HepG2 (cell line): Measurements from ENCODE around the gene TOPBP1. TPM values are rescaled to one million over a fixed set of nuclear protein-coding genes. Genes with fewer than 3 reads are reported as not detected.
A peak's percentile ranks its signal among the peaks of the same experiment; 100 is the strongest.

Experiments
- ATAC-seq: fragments of 200-7000 bp; cut with Tn5 transposase; 3 replicates; pipeline ENCODE4 v1.9.1; 2020; ENCODE audit warnings: mild to moderate bottlenecking, moderate library complexity
- BruUV-seq: library from RNA; stranded (reverse); fragments of 400-500 nt; replicated peaks from 2 replicates; lab custom pipeline; 2021; lab: Mats Ljungman, UMichigan
- CTCF ChIA-PET: fragments of 300-600 bp; formaldehyde crosslinking; extraction: SDS; loops from one replicate; lab custom pipeline; 2021; ENCODE audit warnings: low total read pairs, inconsistent platforms, low intra/inter-chr PET ratio; lab: Yijun Ruan, JAX
- POLR2A ChIA-PET: fragments of 350-600 bp; sonication (Branson Sonifier 250); formaldehyde crosslinking; loops from one replicate; lab custom pipeline; 2020; ENCODE audit warnings: antibody characterized with exemption, inconsistent platforms; lab: Yijun Ruan, JAX
- DNase-seq: peaks from one replicate; pipeline ENCODE4 v3.0.0-alpha.2; 2015; ENCODE audit warnings: low spot score
- FAIRE-seq: peaks from 3 replicates; lab custom pipeline; 2011; peaks lifted over from hg19 to GRCh38; lab: Jason Lieb, UNC
- H2AFZ ChIP-seq: one replicate; pipeline ENCODE4 v1.6.1; 2011; ENCODE audit warnings: low read length, inconsistent platforms
- H3K27ac ChIP-seq: fragments of 300-600 bp; 3 replicates; pipeline ENCODE4 v1.8.0; 2011; ENCODE audit warnings: mixed run types, mild to moderate bottlenecking, mixed read lengths, low read length, inconsistent platforms; ENCODE audit not compliant: insufficient read depth; ENCODE audit errors: extremely low read length
- H3K27me3 ChIP-seq, 2 experiments: fragments of 200-600 bp in 1 of 2; 2 replicates in 1 of 2; 3 replicates in 1 of 2; pipeline versions ENCODE4 v1.6.0 to v1.8.0; 2011; ENCODE audit warnings: low read length in 2 of 2, mild to moderate bottlenecking in 2 of 2, moderate library complexity in 2 of 2, inconsistent platforms in 1 of 2; ENCODE audit not compliant: insufficient read depth in 2 of 2, control insufficient read depth in 1 of 2
- H3K36me3 ChIP-seq, 2 experiments: fragments of 200-600 bp in 1 of 2; replicated peaks in 1 of 2; 2 replicates in 1 of 2; 3 replicates in 1 of 2; pipeline versions ENCODE4 v1.5.1 to v1.8.0; 2011; ENCODE audit warnings: low read length in 2 of 2, inconsistent platforms in 1 of 2; ENCODE audit not compliant: insufficient read depth in 2 of 2, control insufficient read depth in 1 of 2
- H3K4me1 ChIP-seq: 2 replicates; pipeline ENCODE4 v1.5.1; 2012; ENCODE audit warnings: low read length, inconsistent platforms; ENCODE audit not compliant: insufficient read depth
- H3K4me2 ChIP-seq: 2 replicates; pipeline ENCODE4 v1.6.0; 2011; ENCODE audit warnings: low read depth, low read length, inconsistent platforms
- H3K4me3 ChIP-seq, 3 experiments: fragments of 200-600 bp in 1 of 3; sonication (generic), shearing (Covaris generic) in 1 of 3; replicated peaks in 1 of 3; 2 replicates each; pipeline ENCODE4 v1.5.1; 2011 to 2016; ENCODE audit warnings: low read length in 3 of 3, inconsistent platforms in 2 of 3, low read depth in 2 of 3, mild to moderate bottlenecking in 2 of 3, control low read depth in 1 of 3, mixed read lengths in 1 of 3; ENCODE audit not compliant: insufficient read depth in 1 of 3
- H3K79me2 ChIP-seq: one replicate; pipeline ENCODE4 v1.6.1; 2011; ENCODE audit warnings: low read length, inconsistent platforms; ENCODE audit not compliant: insufficient read depth
- H3K9ac ChIP-seq: 2 replicates; pipeline ENCODE4 v1.6.0; 2011; ENCODE audit warnings: mild to moderate bottlenecking, low read depth, low read length, inconsistent platforms; ENCODE audit not compliant: insufficient read depth
- H3K9me3 ChIP-seq: 2 replicates; pipeline ENCODE4 v1.5.1; 2012; ENCODE audit warnings: mild to moderate bottlenecking, low read length
- H4K20me1 ChIP-seq: 2 replicates; pipeline ENCODE4 v1.6.0; 2011; ENCODE audit warnings: inconsistent platforms, mild to moderate bottlenecking, low read length, moderate library complexity; ENCODE audit not compliant: insufficient read depth
- CC2D1A ChIP-seq: sonication (generic); formaldehyde crosslinking; IDR thresholded peaks from 2 replicates; pipeline ENCODE4 v1.8.1; 2023; ENCODE audit warnings: mild to moderate bottlenecking, missing genetic modification reagents
- ETV6 ChIP-seq: sonication (generic); formaldehyde crosslinking; conservative IDR thresholded peaks from 2 replicates; pipeline ENCODE4 v1.4.0; 2020; ENCODE audit warnings: missing genetic modification reagents
- EZH2 ChIP-seq: conservative IDR thresholded peaks from 2 replicates; pipeline ENCODE4 v1.6.1; 2012; ENCODE audit warnings: mild to moderate bottlenecking, low read depth, low read length, moderate library complexity
- FOXM1 ChIP-seq: sonication (generic); formaldehyde crosslinking; IDR thresholded peaks from 2 replicates; pipeline ENCODE4 v1.5.0; 2020; ENCODE audit warnings: missing genetic modification reagents
- GPN1 ChIP-seq: sonication (generic); formaldehyde crosslinking; IDR thresholded peaks from 2 replicates; pipeline ENCODE4 v1.5.1; 2020; ENCODE audit warnings: missing genetic modification reagents, borderline replicate concordance
- KDM5B ChIP-seq: sonication (generic); formaldehyde crosslinking; IDR thresholded peaks from 2 replicates; pipeline ENCODE4 v1.4.0; 2020; ENCODE audit warnings: missing genetic modification reagents, mild to moderate bottlenecking, borderline replicate concordance
- NR2F2 ChIP-seq: IDR thresholded peaks from 2 replicates; pipeline ENCODE4 v1.6.1; 2012; ENCODE audit warnings: low read depth, inconsistent platforms, borderline replicate concordance
- REPIN1 ChIP-seq: sonication (generic); formaldehyde crosslinking; IDR thresholded peaks from 2 replicates; pipeline ENCODE4 v1.8.0; 2022; ENCODE audit warnings: missing genetic modification reagents, low read depth, mild to moderate bottlenecking, borderline replicate concordance
- SRSF4 ChIP-seq: fragments of 200-400 bp; formaldehyde crosslinking; IDR thresholded peaks from one replicate; pipeline ENCODE4 v1.6.1; 2018; ENCODE audit warnings: mild to moderate bottlenecking, low read depth, low read length, moderate library complexity; ENCODE audit not compliant: poor library complexity, severe bottlenecking
- ZEB1 ChIP-seq: IDR thresholded peaks from 2 replicates; pipeline ENCODE4 v1.6.1; 2012; ENCODE audit warnings: mild to moderate bottlenecking, low read depth, inconsistent platforms; ENCODE audit not compliant: insufficient replicate concordance
- ZNF569 ChIP-seq: sonication (generic); formaldehyde crosslinking; IDR thresholded peaks from 2 replicates; pipeline ENCODE4 v1.5.0; 2020; ENCODE audit warnings: mild to moderate bottlenecking, missing genetic modification reagents, moderate library complexity, borderline replicate concordance
- ZNF792 ChIP-seq: IDR thresholded peaks from 2 replicates; pipeline ENCODE4 v1.6.1; 2016
- WGBS: methylation state at CpG from one replicate; pipeline ENCODE4 v1.1.6; 2017; ENCODE audit warnings: low lambda C conversion rate; 5-methylcytosine and 5-hydroxymethylcytosine counted together
- in situ Hi-C: cut with HindIII; loops from 2 replicates; pipeline ENCODE4 v1.10.0; 2017; ENCODE audit warnings: low pct_unique_long_range_greater_than_20kb; ENCODE audit not compliant: extremely low pct_ligation_motif_present
- intact Hi-C: fragments of 100-400 bp; cut with micrococcal nuclease; formaldehyde crosslinking; loops from one replicate; pipeline ENCODE4 v1.10.0; 2022; ENCODE audit not compliant: unreplicated experiment
- polyA plus RNA-seq, 8 experiments: library from polyadenylated mRNA; depleted of rRNA in 3 of 8; stranded (reverse) in 7 of 8; unstranded in 1 of 8; fragments of >200 nt; fragmentation: Illumina TruSeq in 4 of 8; extraction: Trizol in 4 of 8; gene quantifications; 2 replicates each; pipeline versions ENCODE4 v1.2.1 to v1.2.3, GENCODE V29; 2011 to 2016; ENCODE audit warnings: low read depth in 4 of 8, missing spikeins in 1 of 8, mixed read lengths in 1 of 8; ENCODE audit not compliant: insufficient read depth in 1 of 8
- total RNA-seq, 5 experiments: library from RNA; depleted of rRNA; stranded (reverse); fragments of >200 nt; fragmentation: Illumina TruSeq; extraction: Trizol; gene quantifications; 2 replicates each; pipeline ENCODE4 v1.2.3, GENCODE V29; 2016; ENCODE audit warnings: low read depth in 1 of 5
- TF ChIP-seq, protein P1 (sequence below): sonication (generic); formaldehyde crosslinking; conservative IDR thresholded peaks from 2 replicates; pipeline ENCODE4 v1.4.0; 2020; ENCODE audit warnings: missing genetic modification reagents
- TF ChIP-seq, protein P2 (sequence below): sonication (generic); formaldehyde crosslinking; IDR thresholded peaks from 2 replicates; pipeline ENCODE4 v1.5.0; 2020; ENCODE audit warnings: mild to moderate bottlenecking, low read depth, missing genetic modification reagents, borderline replicate concordance
- TF ChIP-seq, protein P3 (sequence below): sonication (generic); formaldehyde crosslinking; IDR thresholded peaks from 2 replicates; pipeline ENCODE4 v1.5.0; 2020; ENCODE audit warnings: missing genetic modification reagents
- TF ChIP-seq, protein P4 (sequence below): sonication (generic); formaldehyde crosslinking; IDR thresholded peaks from 2 replicates; pipeline ENCODE4 v1.4.0; 2020; ENCODE audit warnings: missing genetic modification reagents

Gene TOPBP1
- total and polyA plus RNA-seq, 2 of the 13 experiments (the other 11 are each of a cell fraction or from before 2014, with no cell fraction given): 24.3 to 42.9 TPM

DNA sequence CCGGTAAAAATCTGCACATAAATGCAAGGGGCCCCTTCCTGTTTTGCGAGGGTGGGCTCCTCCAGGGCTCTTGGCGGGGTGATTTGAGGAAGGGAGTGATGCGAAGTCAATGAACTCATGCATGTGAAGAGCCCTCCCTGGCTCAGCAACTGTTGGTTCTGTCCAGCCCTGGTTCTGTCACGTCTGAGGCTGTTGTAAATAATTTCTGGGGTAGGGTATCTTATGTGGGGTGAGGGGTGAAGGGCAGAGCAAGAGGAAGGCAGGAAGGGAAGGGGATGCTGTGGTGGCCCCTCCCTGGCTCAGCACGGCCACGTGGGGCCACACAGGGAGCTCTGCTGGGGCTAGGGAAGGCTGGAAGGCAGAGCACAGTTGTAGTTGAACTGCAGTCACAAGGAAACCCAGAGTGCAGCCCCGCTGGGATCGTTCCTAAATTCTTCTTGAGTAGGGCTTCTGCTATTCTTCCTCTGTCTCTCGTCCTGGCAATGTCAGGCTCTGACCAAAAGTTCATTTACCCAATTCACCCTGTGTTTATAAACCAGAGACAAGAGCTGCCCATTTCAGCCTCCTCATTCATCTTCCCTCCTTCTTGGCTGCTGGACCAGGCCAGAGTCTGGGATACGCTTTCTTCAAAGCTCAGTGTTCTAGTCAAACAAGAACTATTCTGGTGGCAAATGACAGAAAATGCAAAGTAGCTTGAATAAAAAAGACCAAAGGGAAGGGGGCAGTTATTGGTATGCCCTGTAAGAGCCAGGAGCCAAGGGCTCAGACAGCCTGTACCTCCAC lies 14.8 kb upstream of the TOPBP1 start (continued):
- TF ChIP-seq, protein P1, sequence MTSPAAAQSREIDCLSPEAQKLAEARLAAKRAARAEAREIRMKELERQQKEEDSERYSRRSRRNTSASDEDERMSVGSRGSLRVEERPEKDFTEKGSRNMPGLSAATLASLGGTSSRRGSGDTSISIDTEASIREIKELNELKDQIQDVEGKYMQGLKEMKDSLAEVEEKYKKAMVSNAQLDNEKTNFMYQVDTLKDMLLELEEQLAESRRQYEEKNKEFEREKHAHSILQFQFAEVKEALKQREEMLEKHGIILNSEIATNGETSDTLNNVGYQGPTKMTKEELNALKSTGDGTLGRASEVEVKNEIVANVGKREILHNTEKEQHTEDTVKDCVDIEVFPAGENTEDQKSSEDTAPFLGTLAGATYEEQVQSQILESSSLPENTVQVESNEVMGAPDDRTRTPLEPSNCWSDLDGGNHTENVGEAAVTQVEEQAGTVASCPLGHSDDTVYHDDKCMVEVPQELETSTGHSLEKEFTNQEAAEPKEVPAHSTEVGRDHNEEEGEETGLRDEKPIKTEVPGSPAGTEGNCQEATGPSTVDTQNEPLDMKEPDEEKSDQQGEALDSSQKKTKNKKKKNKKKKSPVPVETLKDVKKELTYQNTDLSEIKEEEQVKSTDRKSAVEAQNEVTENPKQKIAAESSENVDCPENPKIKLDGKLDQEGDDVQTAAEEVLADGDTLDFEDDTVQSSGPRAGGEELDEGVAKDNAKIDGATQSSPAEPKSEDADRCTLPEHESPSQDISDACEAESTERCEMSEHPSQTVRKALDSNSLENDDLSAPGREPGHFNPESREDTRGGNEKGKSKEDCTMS (CRISPR knock-in tag): no peak

DNA sequence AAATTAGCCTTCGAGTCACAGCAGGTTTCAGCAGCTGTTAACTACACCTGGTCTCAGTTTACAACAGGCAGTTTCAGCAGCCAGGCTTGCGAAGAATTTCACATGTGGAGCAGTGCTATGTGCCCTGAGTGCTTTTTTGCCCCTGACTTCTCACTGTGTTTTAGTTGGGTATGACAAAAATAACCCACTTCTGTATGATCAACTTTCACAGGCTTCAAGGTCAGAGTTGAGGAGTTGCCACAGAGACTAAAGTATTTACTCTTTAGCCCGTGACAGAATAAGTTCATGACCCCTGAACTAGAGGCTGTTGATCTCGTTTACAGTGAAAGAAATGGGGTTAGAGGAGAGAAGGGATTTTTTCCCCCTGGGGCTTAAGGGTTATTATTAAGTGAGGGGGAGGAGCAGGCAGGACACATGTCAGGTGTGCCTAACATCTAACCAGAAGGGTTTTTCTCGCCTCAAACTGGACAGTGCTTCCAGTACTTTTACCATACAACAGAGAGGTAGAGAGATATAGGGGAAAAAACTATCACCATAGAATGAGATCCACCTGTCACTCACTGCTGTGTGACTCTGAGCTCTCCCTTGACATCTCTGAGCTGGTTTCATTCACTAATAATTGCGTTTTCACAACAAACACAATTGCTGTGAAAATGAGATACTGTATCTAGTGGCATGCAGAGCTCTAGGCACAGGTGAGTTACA lies 14.0 kb upstream of the TOPBP1 start:
- intact Hi-C loops (no loop called here), in situ Hi-C loops (no loop called here)
- POLR2A ChIA-PET: interaction anchor here (1.1 to 2.8 kb wide), 5 partner anchors 28 to 74 kb away, joined by 3 to 18 read pairs (median 9); partner anchors contain the start of gene TF
- Histone ChIP-seq H3K27me3 (no peaks in the 10 kb centered on the region), H3K9me3 (no peaks in the 10 kb centered on the region), H2AFZ (no peak overlapping the region), H3K4me3 (peak overlapping the region; percentile 18 to 56 (median 37); a peak in 4 of 6 replicates), H3K4me1 (peaks cover 59% of the 10 kb centered on the region), H3K36me3 (no peaks in the 10 kb centered on the region), H4K20me1 (no peaks in the 10 kb centered on the region), H3K9ac (peak overlapping the region; percentile 52), H3K79me2 (no peaks in the 10 kb centered on the region), H3K27ac (peak overlapping the region; percentile 75), H3K4me2 (peak overlapping the region; percentile 83)
- FAIRE-seq (peak; percentile 97), DNase-seq (peak; percentile 94), ATAC-seq (peak; percentile 77)
- no TSS peak for BruUV-seq
- CTCF ChIA-PET: no interaction called here
- WGBS: 7% methylated on average over 6 of the region's 6 CpGs
- TF ChIP-seq SRSF4 (no peak), FOXM1 (no peak), ZNF792 (CRISPR knock-in tag) (peak; percentile 35; the same call in 1 of the 2 replicates), ZEB1 (peak; percentile 57), REPIN1 (CRISPR knock-in tag) (no peak), CC2D1A (CRISPR knock-in tag) (no peak), KDM5B (no peak), GPN1 (no peak), ETV6 (no peak), EZH2 (no peak), NR2F2 (peak; percentile 98), ZNF569 (no peak)
- TF ChIP-seq, protein P2, sequence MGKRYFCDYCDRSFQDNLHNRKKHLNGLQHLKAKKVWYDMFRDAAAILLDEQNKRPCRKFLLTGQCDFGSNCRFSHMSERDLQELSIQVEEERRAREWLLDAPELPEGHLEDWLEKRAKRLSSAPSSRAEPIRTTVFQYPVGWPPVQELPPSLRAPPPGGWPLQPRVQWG (CRISPR knock-in tag): no peak
- TF ChIP-seq, protein P3, sequence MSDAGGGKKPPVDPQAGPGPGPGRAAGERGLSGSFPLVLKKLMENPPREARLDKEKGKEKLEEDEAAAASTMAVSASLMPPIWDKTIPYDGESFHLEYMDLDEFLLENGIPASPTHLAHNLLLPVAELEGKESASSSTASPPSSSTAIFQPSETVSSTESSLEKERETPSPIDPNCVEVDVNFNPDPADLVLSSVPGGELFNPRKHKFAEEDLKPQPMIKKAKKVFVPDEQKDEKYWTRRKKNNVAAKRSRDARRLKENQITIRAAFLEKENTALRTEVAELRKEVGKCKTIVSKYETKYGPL (CRISPR knock-in tag): no peak
- TF ChIP-seq, protein P4, sequence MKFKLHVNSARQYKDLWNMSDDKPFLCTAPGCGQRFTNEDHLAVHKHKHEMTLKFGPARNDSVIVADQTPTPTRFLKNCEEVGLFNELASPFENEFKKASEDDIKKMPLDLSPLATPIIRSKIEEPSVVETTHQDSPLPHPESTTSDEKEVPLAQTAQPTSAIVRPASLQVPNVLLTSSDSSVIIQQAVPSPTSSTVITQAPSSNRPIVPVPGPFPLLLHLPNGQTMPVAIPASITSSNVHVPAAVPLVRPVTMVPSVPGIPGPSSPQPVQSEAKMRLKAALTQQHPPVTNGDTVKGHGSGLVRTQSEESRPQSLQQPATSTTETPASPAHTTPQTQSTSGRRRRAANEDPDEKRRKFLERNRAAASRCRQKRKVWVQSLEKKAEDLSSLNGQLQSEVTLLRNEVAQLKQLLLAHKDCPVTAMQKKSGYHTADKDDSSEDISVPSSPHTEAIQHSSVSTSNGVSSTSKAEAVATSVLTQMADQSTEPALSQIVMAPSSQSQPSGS (CRISPR knock-in tag): no peak
